Left lung (tissue), 10 donors: ENCODE measurements around the gene PRKCA. TPM values are rescaled to one million over a fixed set of nuclear protein-coding genes. Genes with fewer than 3 reads are reported as not detected.

Source experiments
- ATAC-seq: fragments of 200-7000 bp; cut with Tn5 transposase; one replicate; pipeline ENCODE4 v1.9.1; 2020; ENCODE audit warnings: moderate library complexity
- DNase-seq, 4 donors: peaks; one replicate each; pipeline ENCODE4 v3.0.0-alpha.2; 2013 to 2020
- H3K27ac ChIP-seq, 2 donors: fragments of 200-600 bp; sonication (generic) in 1 of 2; one replicate each; pipeline versions ENCODE4 v1.5.0 to v1.8.0; 2020 to 2021
- H3K27me3 ChIP-seq, 2 donors: fragments of 200-600 bp; sonication (generic) in 1 of 2; one replicate each; pipeline versions ENCODE4 v1.5.0 to v1.8.0; 2020 to 2021
- H3K36me3 ChIP-seq, 2 donors: fragments of 200-600 bp; sonication (generic) in 1 of 2; one replicate each; pipeline versions ENCODE4 v1.5.0 to v1.8.0; 2020 to 2021
- H3K4me1 ChIP-seq, 2 donors: fragments of 200-600 bp; one replicate each; pipeline ENCODE4 v1.8.0; 2021
- H3K4me3 ChIP-seq, 2 donors: fragments of 200-600 bp; sonication (generic) in 1 of 2; one replicate each; pipeline versions ENCODE4 v1.5.0 to v1.8.0; 2020 to 2021; ENCODE audit warnings: mild to moderate bottlenecking in 1 of 2
- H3K9me3 ChIP-seq, 2 donors: fragments of 200-600 bp; sonication (generic) in 1 of 2; one replicate each; pipeline versions ENCODE4 v1.5.0 to v1.8.0; 2020 to 2021
- CTCF ChIP-seq, 2 donors: fragments of 200-600 bp; sonication (generic) in 1 of 2; IDR thresholded peaks; one replicate each; pipeline versions ENCODE4 v1.5.0 to v1.8.0; 2021; ENCODE audit warnings: antibody characterized with exemption in 2 of 2
- intact Hi-C, 2 donors: fragments of 100-400 bp; cut with DNase I; formaldehyde crosslinking; loops; one replicate each; pipeline versions ENCODE4 v1.11.2 to v1.14.2; 2022
- polyA plus RNA-seq, 6 donors: library from polyadenylated mRNA; unstranded; fragments of 120-200 nt; gene quantifications; one replicate each; pipeline ENCODE4 v1.2.1, GENCODE V29; 2013; ENCODE audit not compliant: insufficient read length in 6 of 6
- total RNA-seq, 2 donors: library from RNA; stranded (reverse); fragmentation: NEBNext Ultra II Directional; extraction: Animal tissue kit (Norgen Biotek cat#: 25700); gene quantifications; one replicate each; pipeline ENCODE4 v1.2.1, GENCODE V29; 2021
- donor health status: DM: no; HTN: yes; CAD: no.
- donor health status: DM: no; HTN: no; CAD: no.

PRKCA gene
- total and polyA plus RNA-seq, 8 donors, result 16.4 to 30.4 (median 17.5) TPM

GRCh38 chr17:66767154-66767933 lies 464.9 kb downstream of the PRKCA start:
- intact Hi-C loops, result no loop called here

GRCh38 chr17:66769911-66770310 lies 467.5 kb downstream of the PRKCA start:
- H3K27me3 ChIP-seq, result no peaks in the 10 kb centered on the region
- DNase-seq (no peak), ATAC-seq (no peak)
- no peaks in the 10 kb centered on the region for H3K9me3 ChIP-seq
- intact Hi-C loops, result no loop called here
- no peak for TF ChIP-seq CTCF (IDR thresholded peaks at IDR 0.05)
- H3K4me1 ChIP-seq, result no peaks in the 10 kb centered on the region
- H3K4me3 ChIP-seq, result no peak overlapping the region
- peaks cover 0 to 7% of the 10 kb centered on the region in 2 donors for H3K36me3 ChIP-seq
- no peak overlapping the region for H3K27ac ChIP-seq

More at GRCh38 chr17:66767154-66767933, 464.9 kb downstream of the PRKCA start:
- H3K27me3 ChIP-seq, result no peaks in the 10 kb centered on the region
- H3K4me3 ChIP-seq, result no peak overlapping the region
- TF ChIP-seq CTCF (IDR thresholded peaks at IDR 0.05), result no peak
- H3K36me3 ChIP-seq, result no peaks in the 10 kb centered on the region
- H3K4me1 ChIP-seq, result no peaks in the 10 kb centered on the region
- no peaks in the 10 kb centered on the region for H3K9me3 ChIP-seq
- DNase-seq, result no peak
- ATAC-seq, result no peak
- no peak overlapping the region for H3K27ac ChIP-seq

- H3K27me3 ChIP-seq, result no peaks in the 10 kb centered on the region
- ATAC-seq (no peak), DNase-seq (no peak)
- intact Hi-C loops, result no loop called here
- no peaks in the 10 kb centered on the region for H3K9me3 ChIP-seq
- no peak overlapping the region for H3K27ac ChIP-seq
- H3K36me3 ChIP-seq, result peaks cover 0 to 7% of the 10 kb centered on the region in 2 donors
- no peak overlapping the region for H3K4me3 ChIP-seq
- no peak for TF ChIP-seq CTCF (IDR thresholded peaks at IDR 0.05)
- no peaks in the 10 kb centered on the region for H3K4me1 ChIP-seq
Observed at GRCh38 chr17:66772148-66772812, 469.9 kb downstream of the PRKCA start.

GRCh38 chr17:66775271-66775670 lies 472.9 kb downstream of the PRKCA start:
- intact Hi-C loops, result no loop called here
- TF ChIP-seq CTCF (IDR thresholded peaks at IDR 0.05), result no peak
- Histone ChIP-seq H3K36me3 (peaks cover 0 to 7% of the 10 kb centered on the region in 2 donors), H3K4me1 (no peaks in the 10 kb centered on the region), H3K27ac (no peak overlapping the region), H3K4me3 (no peak overlapping the region), H3K27me3 (no peaks in the 10 kb centered on the region), H3K9me3 (no peaks in the 10 kb centered on the region)
- ATAC-seq (no peak), DNase-seq (no peak)

- peaks cover 0 to 7% of the 10 kb centered on the region in 2 donors for H3K36me3 ChIP-seq
- no peak for ATAC-seq
- H3K4me1 ChIP-seq, result no peaks in the 10 kb centered on the region
- intact Hi-C loops, result no loop called here
- TF ChIP-seq CTCF (IDR thresholded peaks at IDR 0.05), result no peak
- no peaks in the 10 kb centered on the region for H3K9me3 ChIP-seq
- no peak overlapping the region for H3K27ac ChIP-seq
- H3K4me3 ChIP-seq, result no peak overlapping the region
- DNase-seq, result no peak
- H3K27me3 ChIP-seq, result no peaks in the 10 kb centered on the region
Observed at GRCh38 chr17:66775881-66776400, 473.5 kb downstream of the PRKCA start.
